Naive thymus-derived CD4-positive, alpha-beta T cell (primary cell): ENCODE measurements around the gene SH3D21. TPM values are rescaled to one million over a fixed set of nuclear protein-coding genes. Genes with fewer than 3 reads are reported as not detected.

Source experiments
- ATAC-seq: fragments of 150-1000 bp; cut with Tn5 transposase; 2 replicates; pipeline ENCODE4 v1.10.0; 2021; ENCODE audit warnings: mild to moderate bottlenecking, moderate library complexity
- CTCF ChIA-PET: fragments of 350-600 bp; sonication (Branson Sonifier 250); formaldehyde crosslinking; loops from one replicate; lab custom pipeline; 2021; ENCODE audit warnings: antibody characterized with exemption; lab: Charles Lee
- POLR2A ChIA-PET: fragments of 350-600 bp; sonication (Branson Sonifier 250); formaldehyde crosslinking; loops from one replicate; lab custom pipeline; 2021; ENCODE audit warnings: antibody characterized with exemption, inconsistent platforms; lab: Charles Lee
- DNase-seq, 9 donors: peaks; one replicate each; pipeline versions ENCODE4 v3.0.0 to v3.0.0-alpha.2; 2020 to 2022; ENCODE audit warnings: mixed read lengths in 1 of 9
- H3K27ac ChIP-seq: one replicate; pipeline ENCODE4 v1.7.0; 2013; ENCODE audit warnings: mild to moderate bottlenecking, low read depth, low read length, moderate library complexity
- H3K27me3 ChIP-seq, 2 donors: one replicate each; pipeline ENCODE4 v1.7.0; 2013; ENCODE audit warnings: low read length in 2 of 2, mild to moderate bottlenecking in 2 of 2, moderate library complexity in 2 of 2; ENCODE audit not compliant: control insufficient read depth in 2 of 2, insufficient read depth in 2 of 2
- H3K36me3 ChIP-seq, 3 experiments: 1 replicate in 2 of 3; 2 replicates in 1 of 3; pipeline ENCODE4 v1.7.0; 2013; ENCODE audit warnings: low read length in 3 of 3, mild to moderate bottlenecking in 3 of 3, moderate library complexity in 1 of 3; ENCODE audit not compliant: insufficient read depth in 3 of 3, control insufficient read depth in 2 of 3
- H3K4me1 ChIP-seq, 2 donors: one replicate each; pipeline ENCODE4 v1.7.0; 2013; ENCODE audit warnings: low read length in 2 of 2, mild to moderate bottlenecking in 2 of 2, moderate library complexity in 1 of 2; ENCODE audit not compliant: control insufficient read depth in 2 of 2, insufficient read depth in 2 of 2
- H3K4me3 ChIP-seq: 2 replicates; pipeline ENCODE4 v1.7.0; 2013; ENCODE audit warnings: mild to moderate bottlenecking, low read length
- H3K9me3 ChIP-seq, 3 experiments: 1 replicate in 2 of 3; 2 replicates in 1 of 3; pipeline ENCODE4 v1.7.0; 2013; ENCODE audit warnings: low read length in 3 of 3; ENCODE audit not compliant: control insufficient read depth in 2 of 3
- H3K27ac Mint-ChIP-seq, 9 donors: one replicate each; pipeline ENCODE4 v1.8.0; 2020 to 2022; ENCODE audit warnings: mixed read lengths in 9 of 9, mild to moderate bottlenecking in 8 of 9, moderate library complexity in 5 of 9, inconsistent platforms in 2 of 9
- H3K27me3 Mint-ChIP-seq, 5 donors: one replicate each; pipeline ENCODE4 v1.8.0; 2021 to 2022; ENCODE audit warnings: mixed read lengths in 5 of 5, mild to moderate bottlenecking in 1 of 5
- H3K36me3 Mint-ChIP-seq, 5 donors: one replicate each; pipeline ENCODE4 v1.8.0; 2020 to 2022; ENCODE audit warnings: mixed read lengths in 5 of 5, mild to moderate bottlenecking in 3 of 5, inconsistent platforms in 1 of 5
- H3K4me1 Mint-ChIP-seq, 7 donors: one replicate each; pipeline ENCODE4 v1.8.0; 2020 to 2022; ENCODE audit warnings: mixed read lengths in 7 of 7, mild to moderate bottlenecking in 3 of 7, inconsistent platforms in 1 of 7
- H3K4me3 Mint-ChIP-seq, 10 donors: one replicate each; pipeline ENCODE4 v1.8.0; 2020 to 2022; ENCODE audit warnings: mild to moderate bottlenecking in 10 of 10, mixed read lengths in 10 of 10, moderate library complexity in 6 of 10, inconsistent platforms in 2 of 10
- H3K9me3 Mint-ChIP-seq, 11 donors: one replicate each; pipeline ENCODE4 v1.8.0; 2020 to 2022; ENCODE audit warnings: mixed read lengths in 11 of 11, mild to moderate bottlenecking in 4 of 11, inconsistent platforms in 1 of 11, moderate library complexity in 1 of 11
- intact Hi-C, 2 donors: fragments of 100-400 bp; cut with micrococcal nuclease; formaldehyde crosslinking; loops; one replicate each; pipeline ENCODE4 v1.15.1; 2023
- polyA plus RNA-seq, 2 donors: library from polyadenylated mRNA; unstranded; fragments of 300-500 nt; fragmentation: Illumina TruSeq; gene quantifications; one replicate each; pipeline ENCODE4 v1.2.3, GENCODE V29; 2021
- total RNA-seq, 6 experiments: library from RNA in 5 of 6; stranded (reverse) in 5 of 6; gene quantifications; 1 replicate in 5 of 6; 2 replicates in 1 of 6; pipeline ENCODE4 v1.2.3 and lab custom pipeline; 2021 to 2026

SH3D21 gene
- total and polyA plus RNA-seq, 7 experiments from 2014 or later = 0.17 to 21.7 (median 3.0) TPM

DNA sequence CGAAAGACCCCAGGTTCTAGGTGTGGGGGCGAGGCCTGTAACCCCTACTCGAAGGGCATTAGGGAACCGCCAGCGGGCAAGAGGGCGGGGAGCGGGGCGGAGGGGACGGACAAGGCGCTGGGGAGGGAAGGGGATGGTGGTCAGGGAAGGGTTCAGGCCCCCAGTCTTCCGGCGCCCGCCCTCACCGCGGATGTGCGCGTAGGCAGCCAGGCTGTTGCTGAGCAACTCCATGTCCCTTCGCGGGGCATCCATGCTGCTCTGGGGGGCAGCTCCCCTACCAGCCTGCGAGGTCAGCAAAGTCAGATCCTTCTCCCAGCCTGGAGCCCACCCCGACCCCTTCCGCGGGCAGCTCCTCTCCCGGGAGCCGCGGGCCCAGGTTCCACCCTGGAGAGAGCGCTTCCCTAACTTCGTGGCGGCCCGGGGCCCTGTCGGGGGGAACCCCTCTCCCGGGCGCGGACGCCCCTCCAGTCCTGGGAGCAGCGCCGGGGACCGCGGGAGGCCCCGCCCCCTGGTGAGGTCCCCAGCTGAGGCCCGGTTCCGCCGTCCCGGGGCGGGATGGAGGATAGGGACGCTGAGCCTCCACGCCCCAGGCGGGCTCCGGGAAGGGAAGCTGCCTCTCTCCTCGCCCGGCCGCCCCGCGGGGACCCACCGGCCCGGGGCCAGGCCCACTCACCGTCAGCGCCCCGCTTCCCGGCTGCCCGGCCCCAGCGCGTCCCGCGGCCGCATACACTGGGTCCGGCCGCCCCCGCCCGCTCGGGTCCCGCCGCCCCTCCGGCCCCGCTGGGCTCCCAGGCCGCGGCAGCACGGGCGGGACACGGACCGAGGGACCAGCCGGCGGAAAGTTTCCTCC lies 16.8 kb downstream of the SH3D21 start:
- ChIA-PET CTCF (interaction anchor here (3.3 kb wide), 1 partner anchor 20 kb away, joined by 9 read pairs; no protein-coding TSS in a partner anchor), POLR2A (interaction anchor here (0.6 to 1.6 kb wide), 3 partner anchors 44 to 112 kb away, joined by 3 to 6 read pairs (median 4); no protein-coding TSS in a partner anchor)
- Histone ChIP-seq H3K27ac (peak overlapping the region; percentile 21), H3K4me1 (peaks cover 10 to 11% of the 10 kb centered on the region in 2 donors), H3K27me3 (no peaks in the 10 kb centered on the region), H3K4me3 (peak overlapping the region; percentile 30), H3K36me3 (no peaks in the 10 kb centered on the region), H3K9me3 (no peaks in the 10 kb centered on the region)
- peak overlapping the region in 2 of 9 donors; percentile 14 to 30 for H3K27ac Mint-ChIP-seq
- peaks cover 0 to 5% (median 0%) of the 10 kb centered on the region in 5 donors for H3K27me3 Mint-ChIP-seq
- peak overlapping the region; percentile 50 to 87 (median 75) for H3K4me3 Mint-ChIP-seq
- DNase-seq = peak in 5 of 9 donors; percentile 22 to 62 (median 30)
- intact Hi-C loops = loop anchor here in 1 of 2 donors (1.0 to 2.0 kb wide), 2 partner anchors 44 to 63 kb away; no protein-coding TSS in a partner anchor
- H3K9me3 Mint-ChIP-seq = no peaks in the 10 kb centered on the region
- peaks cover 14 to 33% (median 23%) of the 10 kb centered on the region in 7 donors for H3K4me1 Mint-ChIP-seq
- H3K36me3 Mint-ChIP-seq = peaks cover 0 to 5% (median 0%) of the 10 kb centered on the region in 5 donors
- ATAC-seq = peak; percentile 52

- Mint-ChIP-seq H3K9me3 (no peaks in the 10 kb centered on the region), H3K4me3 (peak within 1 kb of the TSS; percentile 70 to 87 (median 80)), H3K27me3 (peaks cover 0 to 5% (median 0%) of the 10 kb centered on the region in 5 donors), H3K27ac (peak within 1 kb of the TSS in 7 of 9 donors; percentile 14 to 77 (median 59)), H3K36me3 (peaks cover 0 to 4% (median 0%) of the 10 kb centered on the region in 5 donors), H3K4me1 (peaks cover 14 to 35% (median 23%) of the 10 kb centered on the region in 7 donors)
- CTCF ChIA-PET = interaction anchor here (3.3 kb wide), 1 partner anchor 19 kb away, joined by 9 read pairs; no protein-coding TSS in a partner anchor
- H3K27me3 ChIP-seq = no peaks in the 10 kb centered on the region
- POLR2A ChIA-PET = interaction anchor here (0.5 to 1.6 kb wide), 6 partner anchors 17 to 111 kb away, joined by 3 to 6 read pairs (median 4); no protein-coding TSS in a partner anchor
- ATAC-seq (peak; percentile 37), DNase-seq (peak in 4 of 9 donors; percentile 19 to 72 (median 22))
- no peaks in the 10 kb centered on the region for H3K36me3 ChIP-seq
- no peaks in the 10 kb centered on the region for H3K9me3 ChIP-seq
- peak within 1 kb of the TSS; percentile 74 for H3K4me3 ChIP-seq
- intact Hi-C loops = loop anchor here in 1 of 2 donors (1.0 to 2.0 kb wide), 2 partner anchors 43 to 63 kb away; no protein-coding TSS in a partner anchor
- peaks cover 10 to 11% of the 10 kb centered on the region in 2 donors for H3K4me1 ChIP-seq
- peak within 1 kb of the TSS; percentile 46 for H3K27ac ChIP-seq
Observed at GRCh38 chr1:36323636-36324352, 17.6 kb downstream of the SH3D21 start, which contains the start of gene EVA1B. Gene EVA1B, minus strand, starts transcription at chr1:36323645. Its CDS starts 608 bp downstream, at chr1:36323037.

- Histone ChIP-seq H3K9me3 (no peaks in the 10 kb centered on the region), H3K4me1 (peaks cover 10 to 11% of the 10 kb centered on the region in 2 donors), H3K27me3 (no peaks in the 10 kb centered on the region), H3K4me3 (no peak overlapping the region), H3K36me3 (no peaks in the 10 kb centered on the region), H3K27ac (no peak overlapping the region)
- intact Hi-C loops = no loop called here
- Mint-ChIP-seq H3K9me3 (no peaks in the 10 kb centered on the region), H3K27ac (peak overlapping the region in 4 of 9 donors; percentile 24 to 77 (median 44)), H3K27me3 (peaks cover 0 to 5% (median 0%) of the 10 kb centered on the region in 5 donors), H3K4me1 (peaks cover 14 to 36% (median 23%) of the 10 kb centered on the region in 7 donors), H3K4me3 (peak overlapping the region; percentile 62 to 85 (median 79)), H3K36me3 (peaks cover 0 to 4% (median 0%) of the 10 kb centered on the region in 5 donors)
- ATAC-seq = no peak
- no peak for DNase-seq
- ChIA-PET POLR2A (interaction anchor here (1.1 to 1.6 kb wide), 3 partner anchors 17 to 42 kb away, joined by 4 to 6 read pairs (median 4); no protein-coding TSS in a partner anchor), CTCF (interaction anchor here (3.3 kb wide), 1 partner anchor 18 kb away, joined by 9 read pairs; no protein-coding TSS in a partner anchor)
Observed at GRCh38 chr1:36324353-36324703, 18.2 kb downstream of the SH3D21 start.

DNA sequence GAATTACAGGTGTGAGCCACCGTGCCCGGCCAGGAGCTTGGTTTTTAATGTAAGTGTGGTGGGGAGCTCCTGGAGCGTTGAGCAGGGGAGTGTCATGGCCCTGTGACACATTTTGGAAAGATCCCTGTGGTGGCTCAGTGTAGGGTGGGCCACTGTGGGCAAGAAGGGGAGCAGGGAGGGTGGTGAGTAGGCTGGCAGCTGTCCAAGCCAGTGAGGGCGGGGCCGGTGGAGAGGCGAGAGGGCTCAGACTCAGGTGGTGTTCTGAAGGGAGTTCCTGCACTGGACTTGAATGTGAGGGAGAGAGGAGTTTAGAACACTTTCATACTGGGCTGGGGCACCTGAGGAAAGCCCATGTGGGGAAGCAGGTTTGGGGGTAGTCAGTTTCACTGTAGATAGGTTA lies 20.3 kb downstream of the SH3D21 start:
- Mint-ChIP-seq H3K4me1 (peaks cover 7 to 31% (median 18%) of the 10 kb centered on the region in 7 donors), H3K27ac (peak overlapping the region in 1 of 9 donors; percentile 68), H3K36me3 (peaks cover 0 to 3% (median 0%) of the 10 kb centered on the region in 5 donors), H3K9me3 (no peaks in the 10 kb centered on the region), H3K27me3 (peaks cover 0 to 11% (median 0%) of the 10 kb centered on the region in 5 donors), H3K4me3 (no peak overlapping the region)
- Histone ChIP-seq H3K27me3 (no peaks in the 10 kb centered on the region), H3K4me3 (no peak overlapping the region), H3K27ac (no peak overlapping the region), H3K4me1 (peaks cover 10 to 11% of the 10 kb centered on the region in 2 donors), H3K9me3 (no peaks in the 10 kb centered on the region), H3K36me3 (no peaks in the 10 kb centered on the region)
- intact Hi-C loops = no loop called here
- ATAC-seq = no peak
- no peak for DNase-seq
- POLR2A ChIA-PET = no interaction called here
- CTCF ChIA-PET = interaction anchor here (2.5 kb wide), 1 partner anchor 16 kb away, joined by 9 read pairs; no protein-coding TSS in a partner anchor

GRCh38 chr1:36327421-36328087 lies 21.4 kb downstream of the SH3D21 start:
- Mint-ChIP-seq H3K9me3 (no peaks in the 10 kb centered on the region), H3K4me1 (peaks cover 6 to 27% (median 13%) of the 10 kb centered on the region in 7 donors), H3K27ac (peak overlapping the region in 2 of 9 donors; percentile 31 to 44), H3K27me3 (peaks cover 0 to 12% (median 0%) of the 10 kb centered on the region in 5 donors), H3K36me3 (no peaks in the 10 kb centered on the region), H3K4me3 (no peak overlapping the region)
- Histone ChIP-seq H3K9me3 (no peaks in the 10 kb centered on the region), H3K27me3 (no peaks in the 10 kb centered on the region), H3K36me3 (no peaks in the 10 kb centered on the region), H3K4me3 (no peak overlapping the region), H3K4me1 (peaks cover 10 to 11% of the 10 kb centered on the region in 2 donors), H3K27ac (no peak overlapping the region)
- ChIA-PET CTCF (interaction anchor here (0.6 to 2.5 kb wide), 2 partner anchors 15 to 112 kb away, joined by 3 to 9 read pairs; no protein-coding TSS in a partner anchor), POLR2A (no interaction called here)
- DNase-seq (no peak), ATAC-seq (no peak)
- intact Hi-C loops = no loop called here
